ENCODE data around the gene CMSS1. TPM values are rescaled to one million over a fixed set of nuclear protein-coding genes. Genes with fewer than 3 reads are reported as not detected.

The CMSS1 gene
- total and polyA plus RNA-seq, 4 donors = 3.8 to 19.5 (median 7.5) TPM

- Histone ChIP-seq H3K9me3 (ENCODE audit: control insufficient read depth in 4 of 4, low read length in 3 of 4) (no peaks in the 10 kb centered on the region), H3K27me3 (ENCODE audit: control insufficient read depth in 4 of 4, insufficient read depth in 4 of 4, low read length in 3 of 4) (no peaks in the 10 kb centered on the region), H3K4me1 (ENCODE audit: control insufficient read depth in 4 of 4, insufficient read depth in 4 of 4, low read length in 3 of 4) (no peaks in the 10 kb centered on the region), H3K4me3 (ENCODE audit: low read depth in 1 of 3, low read length in 3 of 3) (no peak overlapping the region), H3K9ac (ENCODE audit: low read depth in 1 of 2, low read length in 2 of 2) (no peak overlapping the region), H3K27ac (ENCODE audit: low read depth in 1 of 2, low read length in 2 of 2) (no peak overlapping the region), H3K36me3 (ENCODE audit: control insufficient read depth in 4 of 4, insufficient read depth in 3 of 4, low read depth in 1 of 4, low read length in 3 of 4) (no peaks in the 10 kb centered on the region)
- TF ChIP-seq TAF1 (conservative IDR thresholded peaks at IDR 0.05) (no peak), RAD21 (IDR thresholded peaks at IDR 0.05) (no peak), RXRA (IDR thresholded peaks at IDR 0.05) (no peak), ATF3 (IDR thresholded peaks at IDR 0.05) (no peak), HNF4G (IDR thresholded peaks at IDR 0.05) (no peak), REST (IDR thresholded peaks at IDR 0.05) (no peak), SP1 (IDR thresholded peaks at IDR 0.05) (no peak), NR2F2 (IDR thresholded peaks at IDR 0.05) (no peak), ZBTB33 (IDR thresholded peaks at IDR 0.05) (no peak), JUND (IDR thresholded peaks at IDR 0.05) (no peak), EGR1 (IDR thresholded peaks at IDR 0.05; ENCODE audit: low read depth in 2 of 2) (no peak), CTCF (IDR thresholded peaks at IDR 0.05; ENCODE audit: low read depth, low read length, missing input control) (no peak), YY1 (IDR thresholded peaks at IDR 0.05) (no peak), HNF4A (conservative IDR thresholded peaks at IDR 0.05) (no peak), FOXA1 (IDR thresholded peaks at IDR 0.05) (no peak), FOXA2 (IDR thresholded peaks at IDR 0.05) (no peak), GABPA (IDR thresholded peaks at IDR 0.05 in 1 of 2, conservative IDR thresholded peaks at IDR 0.05 in 1 of 2) (no peak), MAX (IDR thresholded peaks at IDR 0.05) (no peak)
- DNase-seq (ENCODE audit: low spot score) = no peak
Observed at GRCh38 chr3:99984139-99984538, 166.5 kb downstream of the CMSS1 start.
